ENCODE data around the gene SPPL2B.

The SPPL2B gene

DNA sequence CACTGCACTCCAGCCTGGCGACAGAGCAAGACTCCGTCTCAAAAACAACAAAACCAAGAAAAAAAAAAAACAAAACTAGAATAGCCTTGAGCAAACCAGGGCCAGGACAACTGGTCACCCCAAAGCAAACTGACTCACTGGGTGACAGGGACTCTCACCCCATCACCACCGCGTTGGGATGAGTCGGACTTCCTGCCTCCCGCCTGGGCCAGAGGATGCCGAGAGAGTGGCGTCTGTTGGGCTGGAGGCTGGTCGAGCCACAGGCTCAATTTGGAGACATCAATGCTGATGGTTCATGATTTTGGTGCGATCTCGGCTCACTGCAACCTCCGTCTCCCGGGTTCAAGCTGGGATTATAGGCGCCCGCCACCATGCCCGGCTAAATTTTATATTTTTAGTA is 43.2 kb downstream of the SPPL2B start:
- no peak for DNase-seq (ENCODE audit: extremely low read depth, low read depth)
- TF ChIP-seq, protein P1, sequence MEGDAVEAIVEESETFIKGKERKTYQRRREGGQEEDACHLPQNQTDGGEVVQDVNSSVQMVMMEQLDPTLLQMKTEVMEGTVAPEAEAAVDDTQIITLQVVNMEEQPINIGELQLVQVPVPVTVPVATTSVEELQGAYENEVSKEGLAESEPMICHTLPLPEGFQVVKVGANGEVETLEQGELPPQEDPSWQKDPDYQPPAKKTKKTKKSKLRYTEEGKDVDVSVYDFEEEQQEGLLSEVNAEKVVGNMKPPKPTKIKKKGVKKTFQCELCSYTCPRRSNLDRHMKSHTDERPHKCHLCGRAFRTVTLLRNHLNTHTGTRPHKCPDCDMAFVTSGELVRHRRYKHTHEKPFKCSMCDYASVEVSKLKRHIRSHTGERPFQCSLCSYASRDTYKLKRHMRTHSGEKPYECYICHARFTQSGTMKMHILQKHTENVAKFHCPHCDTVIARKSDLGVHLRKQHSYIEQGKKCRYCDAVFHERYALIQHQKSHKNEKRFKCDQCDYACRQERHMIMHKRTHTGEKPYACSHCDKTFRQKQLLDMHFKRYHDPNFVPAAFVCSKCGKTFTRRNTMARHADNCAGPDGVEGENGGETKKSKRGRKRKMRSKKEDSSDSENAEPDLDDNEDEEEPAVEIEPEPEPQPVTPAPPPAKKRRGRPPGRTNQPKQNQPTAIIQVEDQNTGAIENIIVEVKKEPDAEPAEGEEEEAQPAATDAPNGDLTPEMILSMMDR (IDR thresholded peaks at IDR 0.05; ENCODE audit: low read depth, low read length), result no peak

DNA sequence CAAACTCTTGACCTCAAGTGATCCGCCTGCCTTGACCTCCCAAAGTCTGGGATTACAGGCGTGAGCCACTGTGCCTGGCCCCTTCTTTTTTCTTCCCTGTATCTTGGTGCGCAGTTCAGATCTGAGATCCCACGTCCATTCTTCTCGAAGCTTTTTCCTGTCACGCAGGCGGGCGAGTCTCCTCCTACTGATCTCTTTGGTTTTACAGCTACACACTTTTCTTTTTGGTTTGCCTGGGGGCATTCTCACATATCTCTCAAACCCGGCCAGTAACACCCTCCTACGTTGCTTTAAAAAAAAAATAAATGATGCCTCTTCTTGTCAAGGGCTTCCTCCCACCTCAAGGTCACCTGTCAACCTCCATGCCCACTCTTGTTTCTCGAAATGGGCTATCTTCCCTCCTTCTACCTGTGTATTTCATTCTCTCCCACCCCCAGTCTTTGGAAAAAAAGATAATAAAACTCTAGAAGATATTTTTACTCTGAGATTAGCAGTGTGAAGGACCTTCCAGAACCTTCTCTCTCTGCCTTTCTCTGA is 43.7 kb downstream of the SPPL2B start:
- no peak for DNase-seq (ENCODE audit: extremely low read depth, low read depth)
- TF ChIP-seq, protein P1 (IDR thresholded peaks at IDR 0.05; ENCODE audit: low read depth, low read length), result no peak

DNA sequence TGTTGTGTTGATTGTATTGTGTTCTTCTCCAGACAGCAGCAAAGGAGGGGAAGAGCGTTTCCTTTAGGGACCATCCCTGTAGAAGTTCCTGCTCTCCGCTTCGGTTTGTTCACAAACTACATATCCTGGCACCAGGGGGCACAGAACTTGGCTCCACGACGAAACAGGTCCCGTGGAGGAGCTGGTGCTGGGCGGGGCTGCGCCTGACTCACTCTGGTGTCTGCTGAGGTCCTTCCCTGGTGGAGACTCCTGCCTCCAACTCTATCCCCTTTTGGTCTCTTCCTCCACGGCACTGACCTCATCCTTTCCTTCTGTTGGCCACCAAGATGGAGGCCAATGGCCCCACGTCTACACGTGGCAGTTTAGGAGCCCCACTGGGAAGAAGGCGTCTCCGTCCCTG is 46.3 kb downstream of the SPPL2B start:
- TF ChIP-seq, protein P1 (IDR thresholded peaks at IDR 0.05; ENCODE audit: low read depth, low read length), result no peak

DNA sequence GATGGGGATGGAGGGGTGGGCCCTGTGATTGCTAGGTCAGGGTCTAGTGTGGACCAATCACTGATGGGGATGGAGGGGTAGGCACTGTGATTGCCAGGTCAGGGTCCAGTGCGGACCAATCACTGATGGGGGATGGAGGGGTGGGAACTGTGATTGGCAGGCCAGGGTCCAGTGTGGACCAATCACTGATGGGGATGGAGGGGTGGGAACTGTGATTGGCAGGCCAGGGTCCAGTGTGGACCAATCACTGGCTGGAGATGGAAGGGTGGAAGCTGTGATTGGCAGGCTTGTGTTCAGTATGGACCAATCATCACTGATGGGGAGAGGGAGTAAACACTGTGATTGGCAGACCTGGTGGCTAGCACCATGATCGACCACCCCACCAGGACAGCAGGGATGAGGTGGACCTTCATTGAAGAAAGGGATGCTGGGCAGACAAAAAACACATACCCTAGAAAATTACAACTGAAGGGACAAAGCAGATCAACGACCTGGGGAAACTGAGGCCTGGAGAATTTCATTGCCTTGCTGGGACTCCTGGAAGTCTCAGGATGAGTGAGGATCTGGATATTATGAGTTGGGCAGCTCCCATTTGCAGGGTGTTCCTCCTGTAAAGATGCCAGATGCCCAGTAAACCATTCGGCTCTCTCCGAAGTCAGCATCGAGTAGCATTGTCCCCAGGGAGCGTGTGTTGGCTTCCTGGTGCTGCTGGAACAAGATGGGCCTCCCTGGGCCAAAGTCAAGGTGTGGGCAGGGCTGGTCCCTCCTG is 47.1 kb downstream of the SPPL2B start:
- TF ChIP-seq, protein P1 (IDR thresholded peaks at IDR 0.05; ENCODE audit: low read depth, low read length), result no peak
- no peak for DNase-seq (ENCODE audit: extremely low read depth, low read depth)

More for the DNA sequence above, 46.3 kb downstream of the SPPL2B start:
- DNase-seq (ENCODE audit: extremely low read depth, low read depth), result no peak

DNA sequence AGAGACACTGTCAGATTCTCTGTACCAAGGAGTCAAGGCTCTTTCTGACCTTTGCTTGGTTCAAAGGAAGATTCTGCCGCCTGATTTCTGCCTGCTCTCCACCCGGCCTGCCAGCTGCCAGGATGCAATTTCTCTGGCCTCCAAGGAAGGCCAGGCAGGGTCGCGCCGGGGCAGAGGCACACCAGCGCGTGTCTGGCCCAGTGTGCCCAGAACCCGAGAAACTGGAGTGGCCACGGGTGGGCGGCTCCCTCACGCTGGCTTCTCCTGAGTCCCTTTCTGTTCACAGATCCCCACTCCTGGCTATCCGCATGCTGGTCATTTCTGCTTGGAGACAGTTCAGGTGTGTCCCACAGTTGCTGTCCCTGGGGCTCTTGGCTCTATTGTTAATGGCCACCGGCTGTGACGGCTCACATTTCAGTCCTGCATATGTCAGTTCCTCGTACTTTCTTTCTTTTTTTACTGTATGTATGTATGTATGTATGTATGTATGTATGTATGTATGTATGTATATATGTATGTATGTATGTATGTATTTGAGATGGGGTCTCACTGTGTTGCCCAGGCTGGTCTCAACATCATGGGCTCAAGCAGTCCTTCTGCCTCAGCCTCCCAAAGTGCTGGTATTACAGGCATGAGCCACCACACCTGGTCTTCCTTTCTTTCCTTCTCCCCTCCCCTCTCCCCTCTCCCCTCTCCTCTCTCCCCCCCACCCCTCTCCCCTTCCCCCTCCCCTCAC is 48.5 kb downstream of the SPPL2B start:
- TF ChIP-seq, protein P1 (IDR thresholded peaks at IDR 0.05; ENCODE audit: low read depth, low read length), result no peak
- DNase-seq (ENCODE audit: extremely low read depth, low read depth), result no peak

DNA sequence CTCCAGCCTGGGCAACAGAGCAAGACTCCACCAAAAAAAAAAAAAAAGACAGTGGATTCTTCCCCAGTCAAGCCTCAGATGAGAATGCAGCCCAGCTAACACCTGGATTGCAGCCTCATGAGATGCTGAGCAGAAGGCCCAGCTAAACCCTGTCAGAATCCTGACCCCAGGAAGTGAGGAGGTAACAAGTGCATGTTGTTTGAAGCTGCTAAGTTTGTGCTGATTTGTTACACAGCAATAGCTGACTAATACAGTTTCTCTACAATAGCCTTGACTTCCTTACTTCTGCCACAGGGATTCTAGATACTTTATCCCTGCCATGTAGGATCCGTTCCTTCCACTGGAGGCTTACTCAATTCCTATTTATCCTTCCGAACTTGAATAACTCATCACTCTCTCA is 52.1 kb downstream of the SPPL2B start:
- DNase-seq (ENCODE audit: extremely low read depth, low read depth), result no peak
- TF ChIP-seq, protein P1 (IDR thresholded peaks at IDR 0.05; ENCODE audit: low read depth, low read length), result no peak
